Left ventricle myocardium inferior (tissue), 1 donor: ENCODE results near the gene VARS1. TPM values are rescaled to one million over a fixed set of nuclear protein-coding genes. Genes with fewer than 3 reads are reported as not detected.

Source experiments
- DNase-seq: peaks from one replicate; pipeline ENCODE4 v3.0.0-alpha.2; 2020
- H3K27ac ChIP-seq: fragments of 200-600 bp; replicated peaks from 2 replicates; pipeline ENCODE4 v1.8.0; 2021
- H3K27me3 ChIP-seq: fragments of 200-600 bp; 2 replicates; pipeline ENCODE4 v1.8.0; 2021; ENCODE audit warnings: low read depth
- H3K36me3 ChIP-seq: fragments of 200-600 bp; 2 replicates; pipeline ENCODE4 v1.8.0; 2021
- H3K4me1 ChIP-seq: fragments of 200-600 bp; 2 replicates; pipeline ENCODE4 v1.8.0; 2021
- H3K4me3 ChIP-seq: fragments of 200-600 bp; 2 replicates; pipeline ENCODE4 v1.8.0; 2021; ENCODE audit warnings: mild to moderate bottlenecking, moderate library complexity
- H3K9me3 ChIP-seq: fragments of 200-600 bp; replicated peaks from 2 replicates; pipeline ENCODE4 v1.8.0; 2021
- CTCF ChIP-seq: fragments of 200-600 bp; IDR thresholded peaks from 2 replicates; pipeline ENCODE4 v1.8.0; 2021; ENCODE audit warnings: antibody characterized with exemption, mild to moderate bottlenecking, borderline replicate concordance
- intact Hi-C: fragments of 100-400 bp; cut with micrococcal nuclease; formaldehyde crosslinking; loops from one replicate; pipeline ENCODE4 v1.11.0; 2022
- total RNA-seq: library from RNA; stranded (reverse); fragmentation: NEBNext Ultra II Directional; extraction: Animal tissue kit (Norgen Biotek cat#: 25700); gene quantifications from one replicate; pipeline ENCODE4 v1.2.1, GENCODE V29; 2021
- donor health status: DM: no; HTN: yes; CAD: no; lungs with severe emphysema.

Gene VARS1
- total RNA-seq, 1 donor from 2014 or later = 20.0 TPM

- intact Hi-C loops = no loop called here
- no peak for DNase-seq
- Histone ChIP-seq H3K27me3 (no peaks in the 10 kb centered on the region), H3K27ac (no peak overlapping the region), H3K9me3 (no peaks in the 10 kb centered on the region), H3K4me1 (no peaks in the 10 kb centered on the region), H3K36me3 (no peaks in the 10 kb centered on the region), H3K4me3 (no peak overlapping the region)
- TF ChIP-seq CTCF = no peak
These were observed 45.0 kb downstream of the VARS1 start for GRCh38 chr6:31750411-31751022.

- Histone ChIP-seq H3K27me3 (no peaks in the 10 kb centered on the region), H3K36me3 (no peaks in the 10 kb centered on the region), H3K9me3 (no peaks in the 10 kb centered on the region), H3K4me3 (no peak overlapping the region), H3K4me1 (no peaks in the 10 kb centered on the region), H3K27ac (no peak overlapping the region)
- intact Hi-C loops = no loop called here
- no peak for DNase-seq
- no peak for TF ChIP-seq CTCF
These were observed 46.1 kb downstream of the VARS1 start for GRCh38 chr6:31749301-31750036.

Other genes with a start within 250 kb of the VARS1 start
- gene ATP6V1G2, start 249.1 kb downstream of the VARS1 start, total RNA-seq = 1.6 TPM
- gene NFKBIL1, start 248.1 kb downstream of the VARS1 start, total RNA-seq = 11.5 TPM
- not detected for gene LTA, start 223.5 kb downstream of the VARS1 start, total RNA-seq
- 0.47 TPM for gene TNF, start 220.2 kb downstream of the VARS1 start, total RNA-seq
- 0.25 TPM for gene LTB, start 213.3 kb downstream of the VARS1 start, total RNA-seq
- 6.5 TPM for gene LST1, start 209.5 kb downstream of the VARS1 start, total RNA-seq
- not detected for gene NCR3, start 202.7 kb downstream of the VARS1 start, total RNA-seq
- gene AIF1, start 180.5 kb downstream of the VARS1 start, total RNA-seq = 15.2 TPM
- 82.4 TPM for gene PRRC2A, start 175.0 kb downstream of the VARS1 start, total RNA-seq
- 260 TPM for gene BAG6, start 143.1 kb downstream of the VARS1 start, total RNA-seq
- 2.4 TPM for gene APOM, start 139.9 kb downstream of the VARS1 start, total RNA-seq
- 16.9 TPM for gene C6orf47, start 135.0 kb downstream of the VARS1 start, total RNA-seq
- gene GPANK1, start 130.8 kb downstream of the VARS1 start, total RNA-seq = 19.2 TPM
- 105 TPM for gene CSNK2B, start 129.7 kb downstream of the VARS1 start, total RNA-seq
- gene LY6G5B, start 125.8 kb downstream of the VARS1 start, total RNA-seq = 4.4 TPM
- 1.5 TPM for gene LY6G5C, start 114.7 kb downstream of the VARS1 start, total RNA-seq
- 29.6 TPM for gene ABHD16A, start 92.4 kb downstream of the VARS1 start, total RNA-seq
- not detected for gene LY6G6F, start 88.9 kb downstream of the VARS1 start, total RNA-seq
- gene LY6G6D, start 80.4 kb downstream of the VARS1 start, total RNA-seq = not detected
- not detected for gene LY6G6C, start 74.0 kb downstream of the VARS1 start, total RNA-seq
- gene MPIG6B, start 72.4 kb downstream of the VARS1 start, total RNA-seq = 0.19 TPM
- 36.1 TPM for gene DDAH2, start 66.5 kb downstream of the VARS1 start, total RNA-seq
- gene CLIC1, start 59.2 kb downstream of the VARS1 start, total RNA-seq = 78.0 TPM
- 1.3 TPM for gene MSH5, start 55.7 kb downstream of the VARS1 start, total RNA-seq
- not detected for gene SAPCD1, start 33.1 kb downstream of the VARS1 start, total RNA-seq
- gene VWA7, start 18.4 kb downstream of the VARS1 start, total RNA-seq = 14.7 TPM
- gene LSM2, start 11.2 kb upstream of the VARS1 start, total RNA-seq = 19.4 TPM
- 2.2 TPM for gene HSPA1L, start 19.5 kb upstream of the VARS1 start, total RNA-seq
- gene HSPA1A, start 19.8 kb upstream of the VARS1 start, total RNA-seq = 271 TPM
- gene HSPA1B, start 32.0 kb upstream of the VARS1 start, total RNA-seq = 184 TPM
- gene NEU1, start 67.1 kb upstream of the VARS1 start, total RNA-seq = 26.0 TPM
- gene SLC44A4, start 83.2 kb upstream of the VARS1 start, total RNA-seq = 0.08 TPM
- 15.6 TPM for gene EHMT2, start 101.9 kb upstream of the VARS1 start, total RNA-seq
- 3.5 TPM for gene ZBTB12, start 106.3 kb upstream of the VARS1 start, total RNA-seq
- gene C2, start 132.0 kb upstream of the VARS1 start, total RNA-seq = 9.7 TPM
- gene CFB, start 150.3 kb upstream of the VARS1 start, total RNA-seq = 3.7 TPM
- gene NELFE, start 163.2 kb upstream of the VARS1 start, total RNA-seq = 39.3 TPM
- 32.9 TPM for gene SKIC2, start 163.4 kb upstream of the VARS1 start, total RNA-seq
- 11.2 TPM for gene DXO, start 176.4 kb upstream of the VARS1 start, total RNA-seq
- 76.2 TPM for gene C4A, start 186.3 kb upstream of the VARS1 start, total RNA-seq
- gene C4B, start 219.0 kb upstream of the VARS1 start, total RNA-seq = 72.9 TPM
- gene CYP21A2, start 242.7 kb upstream of the VARS1 start, total RNA-seq = 0.41 TPM